GM10248 (cell line): Measurements from ENCODE around the gene STAT1.

Experiments
- CTCF ChIA-PET: fragments of 300-600 bp; sonication (Branson Sonifier 250); formaldehyde crosslinking; extraction: SDS; loops from one replicate; lab custom pipeline; 2021; ENCODE audit warnings: antibody characterized with exemption; lab: Yijun Ruan, JAX
- POLR2A ChIA-PET: fragments of 350-650 bp; sonication (Branson Sonifier 250); formaldehyde crosslinking; extraction: SDS; loops from one replicate; lab custom pipeline; 2020; ENCODE audit warnings: antibody characterized with exemption; lab: Yijun Ruan, JAX
- DNase-seq: peaks from one replicate; pipeline ENCODE4 v3.0.0; 2012; ENCODE audit errors: extremely low spot score
- CTCF ChIP-seq: IDR thresholded peaks from 2 replicates; pipeline ENCODE4 v1.5.1; 2012; ENCODE audit warnings: mild to moderate bottlenecking, low read depth; ENCODE audit errors: extremely low read depth, missing control alignments, control extremely low read depth

Gene STAT1

GRCh38 chr2:191043438-191043837 lies 29.5 kb upstream of the STAT1 start:
- ChIA-PET CTCF (interaction anchor here (1.0 kb wide), 1 partner anchor 9 kb away, joined by 3 read pairs; no protein-coding TSS in a partner anchor), POLR2A (no interaction called here)
- no peak for TF ChIP-seq CTCF
- DNase-seq, result no peak

GRCh38 chr2:191041418-191042161 lies 27.6 kb upstream of the STAT1 start:
- CTCF ChIA-PET, result interaction anchor here (0.7 to 9.2 kb wide), 5 partner anchors 8 to 153 kb away, joined by 3 to 81 read pairs (median 4); no protein-coding TSS in a partner anchor
- DNase-seq, result no peak
- POLR2A ChIA-PET, result no interaction called here
- TF ChIP-seq CTCF, result no peak

- DNase-seq, result no peak
- CTCF ChIA-PET, result interaction anchor here (1.2 to 9.2 kb wide), 4 partner anchors 10 to 116 kb away, joined by 3 to 81 read pairs (median 5); no protein-coding TSS in a partner anchor
- no peak for TF ChIP-seq CTCF
- POLR2A ChIA-PET, result no interaction called here
These were observed 25.6 kb upstream of the STAT1 start for GRCh38 chr2:191039616-191040015.

- no peak for TF ChIP-seq CTCF
These were observed 24.8 kb upstream of the STAT1 start for GRCh38 chr2:191038741-191039140.

GRCh38 chr2:191038241-191038725 lies 24.3 kb upstream of the STAT1 start:
- no peak for DNase-seq
- ChIA-PET CTCF (interaction anchor here (1.2 to 9.2 kb wide), 4 partner anchors 9 to 117 kb away, joined by 3 to 81 read pairs (median 7); no protein-coding TSS in a partner anchor), POLR2A (no interaction called here)
- TF ChIP-seq CTCF, result no peak

More at GRCh38 chr2:191038741-191039140, 24.8 kb upstream of the STAT1 start:
- ChIA-PET CTCF (interaction anchor here (1.2 to 9.2 kb wide), 4 partner anchors 9 to 117 kb away, joined by 3 to 81 read pairs (median 7); no protein-coding TSS in a partner anchor), POLR2A (no interaction called here)
- DNase-seq, result no peak

GRCh38 chr2:191037351-191037750 lies 23.4 kb upstream of the STAT1 start:
- POLR2A ChIA-PET, result no interaction called here
- TF ChIP-seq CTCF, result no peak
- CTCF ChIA-PET, result interaction anchor here (0.9 to 9.2 kb wide), 5 partner anchors 8 to 129 kb away, joined by 3 to 81 read pairs (median 6); partner anchors contain the start of gene STAT1
- DNase-seq, result no peak
